NCI-H345 treated with DMSO at 0.1 percent for 48 hours (cell line): Measurements from ENCODE around the gene RNF115.
A peak's percentile ranks its signal among the peaks of the same experiment; 100 is the strongest.
"Not testable (repeated sequence)": the region's sequence is repeated elsewhere in the genome, so short reads cannot be mapped to it uniquely, and the experiment has no call there.

ENCODE experiments used
- DNase-seq: peaks from one replicate; lab custom pipeline; 2025; ENCODE audit not compliant: unreplicated experiment; lab: John Stamatoyannopoulos, UW

The RNF115 gene

GRCh38 chr1:145747398-145748247 is 76.3 kb downstream of the RNF115 start:
- DNase-seq, result no peak

- DNase-seq, result no peak
These were observed 83.6 kb downstream of the RNF115 start for GRCh38 chr1:145740269-145740668.

GRCh38 chr1:145736191-145736590 is 87.7 kb downstream of the RNF115 start:
- no peak for DNase-seq

GRCh38 chr1:145730900-145731299 is 93.0 kb downstream of the RNF115 start:
- DNase-seq, result no peak

- no peak for DNase-seq
These were observed 93.4 kb downstream of the RNF115 start for GRCh38 chr1:145730467-145730866.

GRCh38 chr1:145729666-145730436 is 94.0 kb downstream of the RNF115 start:
- DNase-seq, result no peak

- no peak for DNase-seq
These were observed 94.7 kb downstream of the RNF115 start for GRCh38 chr1:145729196-145729595.

- not testable (repeated sequence) for DNase-seq
These were observed 97.7 kb downstream of the RNF115 start for GRCh38 chr1:145726193-145726592.

- peak; percentile 85 for DNase-seq
These were observed 102.8 kb downstream of the RNF115 start for GRCh38 chr1:145720878-145721671.

GRCh38 chr1:145720556-145720877 is 103.4 kb downstream of the RNF115 start:
- DNase-seq, result no peak

- no peak for DNase-seq
These were observed 104.4 kb downstream of the RNF115 start, which contains the start of gene CD160 for GRCh38 chr1:145719230-145720079. CD160 (plus strand) TSS chr1:145719499; CDS start chr1:145728328, 8,829 bp downstream.

GRCh38 chr1:145718465-145718864 is 105.4 kb downstream of the RNF115 start:
- DNase-seq, result not testable (repeated sequence)

- no peak for DNase-seq
These were observed 106.1 kb downstream of the RNF115 start for GRCh38 chr1:145717833-145718232.

GRCh38 chr1:145716641-145717345 is 107.1 kb downstream of the RNF115 start:
- DNase-seq, result no peak

GRCh38 chr1:145714524-145715111 is 109.3 kb downstream of the RNF115 start:
- DNase-seq, result no peak

- no peak for DNase-seq
These were observed 112.7 kb downstream of the RNF115 start for GRCh38 chr1:145711213-145711651.

GRCh38 chr1:145710291-145711027 is 113.4 kb downstream of the RNF115 start:
- DNase-seq, result no peak

- DNase-seq, result no peak
These were observed 115.8 kb downstream of the RNF115 start for GRCh38 chr1:145708063-145708462.
